Heart right ventricle (tissue), 16 donors: Measurements from ENCODE around the gene CTBP1. TPM values are rescaled to one million over a fixed set of nuclear protein-coding genes. Genes with fewer than 3 reads are reported as not detected.

ENCODE experiments used
- ATAC-seq, 8 donors: fragments of 200-7000 bp; cut with Tn5 transposase; one replicate each; pipeline ENCODE4 v1.9.1; 2020; ENCODE audit warnings: mild to moderate bottlenecking in 8 of 8, moderate library complexity in 8 of 8, moderate number of reproducible peaks in 1 of 8
- DNase-seq, 2 donors: peaks; one replicate each; pipeline ENCODE4 v3.0.0-alpha.2; 2020
- H3K27ac ChIP-seq, 10 donors: fragments of 200-600 bp; sonication (generic) in 2 of 10; one replicate each; pipeline versions ENCODE4 v1.5.0 to v1.8.0; 2020 to 2022; ENCODE audit warnings: mild to moderate bottlenecking in 3 of 10
- H3K27me3 ChIP-seq, 7 donors: fragments of 200-600 bp; one replicate each; pipeline ENCODE4 v1.8.0; 2021 to 2022; ENCODE audit warnings: mild to moderate bottlenecking in 2 of 7
- H3K36me3 ChIP-seq, 9 donors: fragments of 200-600 bp; sonication (generic) in 1 of 9; one replicate each; pipeline versions ENCODE4 v1.5.0 to v1.8.0; 2020 to 2022; ENCODE audit warnings: mild to moderate bottlenecking in 2 of 9
- H3K4me1 ChIP-seq, 9 donors: fragments of 200-600 bp; sonication (generic) in 1 of 9; one replicate each; pipeline versions ENCODE4 v1.5.0 to v1.8.0; 2020 to 2022; ENCODE audit warnings: mild to moderate bottlenecking in 4 of 9
- H3K4me3 ChIP-seq, 10 donors: fragments of 200-600 bp; sonication (generic) in 2 of 10; one replicate each; pipeline versions ENCODE4 v1.5.0 to v1.8.0; 2020 to 2022; ENCODE audit warnings: mild to moderate bottlenecking in 7 of 10, moderate library complexity in 2 of 10
- H3K9me3 ChIP-seq, 11 donors: fragments of 200-600 bp in 10 of 11; sonication (generic) in 2 of 11; one replicate each; pipeline versions ENCODE4 v1.5.0 to v1.8.0; 2013 to 2022; ENCODE audit warnings: mild to moderate bottlenecking in 2 of 11, control low read depth in 1 of 11, moderate library complexity in 1 of 11
- CTCF ChIP-seq, 9 donors: fragments of 200-600 bp; sonication (generic) in 2 of 9; IDR thresholded peaks; one replicate each; pipeline versions ENCODE4 v1.5.0 to v1.8.0; 2021 to 2022; ENCODE audit warnings: antibody characterized with exemption in 9 of 9, mild to moderate bottlenecking in 5 of 9, moderate library complexity in 1 of 9
- WGBS, 2 donors: extraction: QIAGEN DNeasy Blood & Tissue Kit; methylation state at CpG; one replicate each; pipeline ENCODE4 v1.1.7; 2013; ENCODE audit warnings: inconsistent platforms in 1 of 2; 5-methylcytosine and 5-hydroxymethylcytosine counted together
- intact Hi-C, 10 donors: fragments of 100-400 bp; cut with DNase I; formaldehyde crosslinking; loops; one replicate each; pipeline versions ENCODE4 v1.11.1 to v1.14.2; 2022
- polyA plus RNA-seq, 2 donors: library from polyadenylated mRNA; stranded (reverse); fragments of 200-250 nt; gene quantifications; one replicate each; pipeline ENCODE4 v1.2.3, GENCODE V29; 2013
- total RNA-seq, 10 donors: library from RNA; stranded (reverse); fragmentation: NEBNext Ultra II Directional in 3 of 10; extraction: Animal tissue kit (Norgen Biotek cat#: 25700) in 3 of 10; gene quantifications; one replicate each; pipeline versions ENCODE4 v1.2.1 to v1.2.4, GENCODE V29; 2021 to 2023
- donor health status: Arrhythmogenic right ventricular cardiomyopathy.
- donor health status: ischemic (EF 13 %, LVEDD 7.1; RV severe dilation, severe dysfunction).
- donor health status: healthy with polysubstance abuse.
- donor health status: DM: no; HTN: yes; CAD: no.
- donor health status: DM: no; HTN: no; CAD: no.
- donor health status: ischemic (EF 25% LVEDD 6.9; RV normal size, moderate dysfunction).
- donor health status: ischemic (EF 25% LVEDD 5.7; RV mildly dilated, moderate dysfunction).
- donor health status: healthy.
- donor health status: DM: yes; HTN: yes; CAD: no.
- donor health status: Ischemic cardiomyopathy.
- donor health status: ischemic (EF 35%, LVEDD 5.7; RV mildly dilated, moderate dysfunction).
- donor health status: nonischemic (EF 11% LVEDD 7.7; RV severe dilation, severe dysfunction).
- donor health status: DM: yes; HTN: yes; CAD: no.
- donor health status: PGD.
- donor health status: ischemic (EF 29% LVEDD 5.4; RV normal size, mild dysfunction).
- donor health status: nonischemic (EF 23%, LVEDD 6.1; RV moderate dilation, normal function).

CTBP1 gene
- total and polyA plus RNA-seq, 12 donors = 98.6 to 132 (median 121) TPM

GRCh38 chr4:1216076-1216614, 32.8 kb downstream of the CTBP1 start:
- Histone ChIP-seq H3K9me3 (no peaks in the 10 kb centered on the region), H3K36me3 (peaks cover 8 to 100% (median 45%) of the 10 kb centered on the region in 9 donors), H3K27ac (peak overlapping the region in 1 of 10 donors; percentile 68), H3K4me1 (peaks cover 0 to 56% (median 24%) of the 10 kb centered on the region in 9 donors), H3K4me3 (no peak overlapping the region), H3K27me3 (no peaks in the 10 kb centered on the region)
- TF ChIP-seq CTCF (IDR thresholded peaks at IDR 0.05) = no peak
- DNase-seq = no peak
- 94 to 96% methylated on average over 34 of the region's 34 CpGs for WGBS, 2 donors
- intact Hi-C loops = no loop called here
- ATAC-seq = peak in 1 of 8 donors; percentile 14

- Histone ChIP-seq H3K27me3 (no peaks in the 10 kb centered on the region), H3K4me3 (no peak overlapping the region), H3K9me3 (no peaks in the 10 kb centered on the region), H3K36me3 (peaks cover 8 to 100% (median 44%) of the 10 kb centered on the region in 9 donors), H3K27ac (no peak overlapping the region), H3K4me1 (peaks cover 3 to 63% (median 31%) of the 10 kb centered on the region in 9 donors)
- 85 to 91% methylated on average over 31 of the region's 31 CpGs for WGBS, 2 donors
- DNase-seq = no peak
- ATAC-seq = no peak
- intact Hi-C loops = no loop called here
- TF ChIP-seq CTCF (IDR thresholded peaks at IDR 0.05) = no peak
These were observed 33.5 kb downstream of the CTBP1 start for GRCh38 chr4:1215141-1216075.

GRCh38 chr4:1214101-1215095, 34.5 kb downstream of the CTBP1 start:
- Histone ChIP-seq H3K4me3 (no peak overlapping the region), H3K9me3 (no peaks in the 10 kb centered on the region), H3K4me1 (peaks cover 13 to 73% (median 41%) of the 10 kb centered on the region in 9 donors), H3K27ac (no peak overlapping the region), H3K36me3 (peaks cover 8 to 91% (median 44%) of the 10 kb centered on the region in 9 donors), H3K27me3 (no peaks in the 10 kb centered on the region)
- no peak for TF ChIP-seq CTCF (IDR thresholded peaks at IDR 0.05)
- intact Hi-C loops = loop anchor here in 2 of 10 donors (5.0 kb wide), 2 partner anchors 33 to 47 kb away; partner anchors contain the start of gene CTBP1 (in 1 of the 2)
- WGBS, 2 donors = 90% methylated on average over 48 of the region's 48 CpGs
- DNase-seq (peak in 1 of 2 donors; percentile 13), ATAC-seq (no peak)
